ENCODE results near the gene SEC24D.

- TF ChIP-seq CTCF (IDR thresholded peaks at IDR 0.05) (no peak), POLR2A (IDR thresholded peaks at IDR 0.05) (no peak)
Measured at GRCh38 chr4:118721752-118722151, 114.2 kb downstream of the SEC24D start.

Data from heart left ventricle (tissue), 13 donors.